ENCODE data around the gene GPATCH2L. TPM values are rescaled to one million over a fixed set of nuclear protein-coding genes. Genes with fewer than 3 reads are reported as not detected.

The GPATCH2L gene
- total RNA-seq, 1 donor = 43.8 TPM

GRCh38 chr14:76153919-76154318, 2.2 kb downstream of the GPATCH2L start:
- no peak for DNase-seq (ENCODE audit: insufficient read length, low spot score, missing footprints)
- Histone ChIP-seq H3K27me3 (ENCODE audit: insufficient read depth, low read length) (peaks cover 7% of the 10 kb centered on the region), H3K4me2 (ENCODE audit: insufficient read depth, low read length) (no peak overlapping the region), H3K4me1 (ENCODE audit: insufficient read depth, low read length) (peaks cover 19% of the 10 kb centered on the region), H3K4me3 (ENCODE audit: insufficient read depth, low read length) (no peak overlapping the region), H3K27ac (ENCODE audit: low read depth, low read length) (no peak overlapping the region), H3K36me3 (ENCODE audit: insufficient read depth, low read length) (peaks cover 35% of the 10 kb centered on the region), H3K79me2 (ENCODE audit: insufficient read depth, low read length) (peaks cover 71% of the 10 kb centered on the region), H2AFZ (ENCODE audit: low read length) (no peak overlapping the region), H4K20me1 (ENCODE audit: insufficient read depth, low read length) (peaks cover 57% of the 10 kb centered on the region), H3K9me3 (ENCODE audit: low read depth, low read length) (no peaks in the 10 kb centered on the region)
- TF ChIP-seq, protein P1, sequence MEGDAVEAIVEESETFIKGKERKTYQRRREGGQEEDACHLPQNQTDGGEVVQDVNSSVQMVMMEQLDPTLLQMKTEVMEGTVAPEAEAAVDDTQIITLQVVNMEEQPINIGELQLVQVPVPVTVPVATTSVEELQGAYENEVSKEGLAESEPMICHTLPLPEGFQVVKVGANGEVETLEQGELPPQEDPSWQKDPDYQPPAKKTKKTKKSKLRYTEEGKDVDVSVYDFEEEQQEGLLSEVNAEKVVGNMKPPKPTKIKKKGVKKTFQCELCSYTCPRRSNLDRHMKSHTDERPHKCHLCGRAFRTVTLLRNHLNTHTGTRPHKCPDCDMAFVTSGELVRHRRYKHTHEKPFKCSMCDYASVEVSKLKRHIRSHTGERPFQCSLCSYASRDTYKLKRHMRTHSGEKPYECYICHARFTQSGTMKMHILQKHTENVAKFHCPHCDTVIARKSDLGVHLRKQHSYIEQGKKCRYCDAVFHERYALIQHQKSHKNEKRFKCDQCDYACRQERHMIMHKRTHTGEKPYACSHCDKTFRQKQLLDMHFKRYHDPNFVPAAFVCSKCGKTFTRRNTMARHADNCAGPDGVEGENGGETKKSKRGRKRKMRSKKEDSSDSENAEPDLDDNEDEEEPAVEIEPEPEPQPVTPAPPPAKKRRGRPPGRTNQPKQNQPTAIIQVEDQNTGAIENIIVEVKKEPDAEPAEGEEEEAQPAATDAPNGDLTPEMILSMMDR (IDR thresholded peaks at IDR 0.05; ENCODE audit: extremely low read depth, low read depth, low read length) = no peak

- H3K27me3 ChIP-seq (ENCODE audit: insufficient read depth, low read length) = peaks cover under 1% of the 10 kb centered on the region
- H3K79me2 ChIP-seq (ENCODE audit: insufficient read depth, low read length) = peaks cover 79% of the 10 kb centered on the region
- TF ChIP-seq, protein P1 (IDR thresholded peaks at IDR 0.05; ENCODE audit: extremely low read depth, low read depth, low read length) = no peak
- peaks cover 64% of the 10 kb centered on the region for H4K20me1 ChIP-seq (ENCODE audit: insufficient read depth, low read length)
- H3K4me1 ChIP-seq (ENCODE audit: insufficient read depth, low read length) = peaks cover 19% of the 10 kb centered on the region
- H3K4me3 ChIP-seq (ENCODE audit: insufficient read depth, low read length) = no peak overlapping the region
- DNase-seq (ENCODE audit: insufficient read length, low spot score, missing footprints) = no peak
- peaks cover 42% of the 10 kb centered on the region for H3K36me3 ChIP-seq (ENCODE audit: insufficient read depth, low read length)
- H3K4me2 ChIP-seq (ENCODE audit: insufficient read depth, low read length) = no peak overlapping the region
- H3K9me3 ChIP-seq (ENCODE audit: low read depth, low read length) = no peaks in the 10 kb centered on the region
- no peak overlapping the region for H3K27ac ChIP-seq (ENCODE audit: low read depth, low read length)
- H2AFZ ChIP-seq (ENCODE audit: low read length) = no peak overlapping the region
Measured at GRCh38 chr14:76154539-76155126, 2.9 kb downstream of the GPATCH2L start.

- Histone ChIP-seq H3K4me3 (ENCODE audit: insufficient read depth, low read length) (no peak overlapping the region), H3K36me3 (ENCODE audit: insufficient read depth, low read length) (peaks cover 38% of the 10 kb centered on the region), H3K4me1 (ENCODE audit: insufficient read depth, low read length) (no peaks in the 10 kb centered on the region), H3K79me2 (ENCODE audit: insufficient read depth, low read length) (peaks cover 95% of the 10 kb centered on the region), H2AFZ (ENCODE audit: low read length) (no peak overlapping the region), H3K4me2 (ENCODE audit: insufficient read depth, low read length) (no peak overlapping the region), H3K9me3 (ENCODE audit: low read depth, low read length) (no peaks in the 10 kb centered on the region), H3K27ac (ENCODE audit: low read depth, low read length) (no peak overlapping the region), H4K20me1 (ENCODE audit: insufficient read depth, low read length) (peaks cover 26% of the 10 kb centered on the region), H3K27me3 (ENCODE audit: insufficient read depth, low read length) (no peaks in the 10 kb centered on the region)
- TF ChIP-seq, protein P1 (IDR thresholded peaks at IDR 0.05; ENCODE audit: extremely low read depth, low read depth, low read length) = no peak
- DNase-seq (ENCODE audit: insufficient read length, low spot score, missing footprints) = no peak
Measured at GRCh38 chr14:76163668-76164363, 12.1 kb downstream of the GPATCH2L start.

GRCh38 chr14:76168531-76168930, 16.8 kb downstream of the GPATCH2L start:
- no peaks in the 10 kb centered on the region for H3K9me3 ChIP-seq (ENCODE audit: low read depth, low read length)
- H3K27me3 ChIP-seq (ENCODE audit: insufficient read depth, low read length) = no peaks in the 10 kb centered on the region
- H3K4me3 ChIP-seq (ENCODE audit: insufficient read depth, low read length) = no peak overlapping the region
- H2AFZ ChIP-seq (ENCODE audit: low read length) = no peak overlapping the region
- H3K36me3 ChIP-seq (ENCODE audit: insufficient read depth, low read length) = peaks cover 45% of the 10 kb centered on the region
- H4K20me1 ChIP-seq (ENCODE audit: insufficient read depth, low read length) = peaks cover 10% of the 10 kb centered on the region
- H3K4me1 ChIP-seq (ENCODE audit: insufficient read depth, low read length) = no peaks in the 10 kb centered on the region
- H3K27ac ChIP-seq (ENCODE audit: low read depth, low read length) = no peak overlapping the region
- TF ChIP-seq, protein P1 (IDR thresholded peaks at IDR 0.05; ENCODE audit: extremely low read depth, low read depth, low read length) = no peak
- peaks cover 90% of the 10 kb centered on the region for H3K79me2 ChIP-seq (ENCODE audit: insufficient read depth, low read length)
- H3K4me2 ChIP-seq (ENCODE audit: insufficient read depth, low read length) = no peak overlapping the region
- DNase-seq (ENCODE audit: insufficient read length, low spot score, missing footprints) = no peak
